GM21786 (cell line): ENCODE measurements around the gene RFNG.

ENCODE experiments used
- ATAC-seq: cut with Tn5 transposase; IDR thresholded peaks from one replicate; pipeline ENCODE4 v1.9.1; 2021; ENCODE audit not compliant: unreplicated experiment

RFNG gene

DNA sequence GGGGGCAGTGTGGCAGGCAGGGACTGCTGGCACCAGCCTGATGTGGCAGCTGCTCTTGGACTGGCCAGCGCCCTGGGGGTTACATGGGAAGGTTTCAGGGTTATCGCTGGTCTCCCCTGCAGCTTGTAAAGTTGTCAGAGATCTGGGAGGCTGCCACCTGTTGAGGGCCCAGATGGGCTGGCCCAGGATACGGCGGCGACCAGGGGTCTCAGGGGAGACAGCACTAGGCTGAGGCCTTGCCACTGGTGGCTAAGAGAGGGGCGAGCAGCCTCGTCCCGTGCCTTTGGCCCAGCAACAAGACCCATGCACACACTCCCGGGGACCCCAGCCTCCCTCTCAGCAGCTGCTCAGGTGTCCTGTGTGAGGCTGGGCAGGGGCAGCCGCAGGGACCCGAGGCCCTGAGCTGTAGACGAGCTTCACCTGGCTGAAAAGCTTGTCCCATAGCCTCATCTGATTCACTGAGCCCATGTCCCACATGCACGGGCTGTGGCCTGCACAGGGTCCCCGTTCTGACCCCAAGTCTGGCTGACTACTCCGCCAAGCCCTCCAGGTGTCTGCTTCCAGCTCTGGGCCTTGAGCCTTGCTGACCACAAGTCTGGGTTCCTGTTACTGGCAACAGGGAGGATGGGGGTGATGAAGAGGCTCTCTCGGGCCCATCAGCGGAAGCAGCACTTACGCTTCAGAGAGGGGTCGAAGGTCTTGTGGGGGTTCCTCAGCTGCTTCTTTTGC is 7.8 kb upstream of the RFNG start:
- no peak for ATAC-seq

DNA sequence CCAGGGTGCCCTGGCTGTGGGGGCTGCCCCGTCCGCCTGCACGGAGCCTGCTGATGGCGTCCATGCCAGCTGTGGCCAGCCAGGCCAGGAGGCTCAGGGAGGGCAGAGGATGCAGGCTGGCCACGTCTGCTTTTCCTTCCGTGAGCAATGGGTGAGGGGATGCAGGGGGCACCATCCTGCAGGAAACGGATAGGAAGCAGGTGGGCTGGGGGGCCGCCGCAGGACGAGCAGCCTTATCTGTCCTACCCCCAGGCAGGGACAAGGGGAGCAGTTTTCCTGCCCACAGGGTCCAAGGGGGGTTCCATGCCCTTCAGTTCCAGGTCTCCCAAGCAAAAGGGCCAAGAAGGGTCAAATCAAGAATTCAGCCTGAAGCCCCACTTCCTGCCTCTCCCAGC is 7.2 kb upstream of the RFNG start:
- no peak for ATAC-seq

DNA sequence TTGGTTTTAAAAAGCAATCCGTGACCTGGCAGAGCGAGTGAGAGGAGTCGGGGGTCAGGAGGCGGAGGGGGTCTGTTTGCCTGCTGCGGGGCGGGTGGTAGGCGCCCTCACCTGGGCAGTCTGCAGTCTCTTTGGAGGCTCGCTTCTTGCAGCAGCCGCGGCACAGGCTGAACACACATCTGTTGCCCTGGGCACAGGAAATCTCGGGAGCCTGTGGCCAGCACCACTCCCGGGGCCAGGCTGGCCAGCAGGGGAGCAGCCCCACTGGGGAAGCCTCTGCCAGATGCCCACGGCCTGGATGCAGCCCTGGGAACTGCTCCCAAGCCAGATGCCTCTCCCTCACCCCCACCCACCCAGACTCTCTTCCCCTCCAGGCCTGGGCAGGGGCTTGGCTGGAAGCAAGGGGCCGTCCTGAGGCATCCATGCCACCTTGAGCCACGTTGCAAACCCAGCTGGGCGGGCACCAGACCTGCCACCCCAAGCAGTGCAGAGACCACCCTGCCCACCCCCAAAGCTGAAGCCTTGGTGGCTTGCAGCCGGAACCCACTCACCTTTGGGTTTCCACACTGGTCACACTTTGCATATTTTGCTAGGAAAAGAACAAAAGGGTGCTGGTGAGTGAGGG is 6.7 kb upstream of the RFNG start:
- ATAC-seq: no peak

DNA sequence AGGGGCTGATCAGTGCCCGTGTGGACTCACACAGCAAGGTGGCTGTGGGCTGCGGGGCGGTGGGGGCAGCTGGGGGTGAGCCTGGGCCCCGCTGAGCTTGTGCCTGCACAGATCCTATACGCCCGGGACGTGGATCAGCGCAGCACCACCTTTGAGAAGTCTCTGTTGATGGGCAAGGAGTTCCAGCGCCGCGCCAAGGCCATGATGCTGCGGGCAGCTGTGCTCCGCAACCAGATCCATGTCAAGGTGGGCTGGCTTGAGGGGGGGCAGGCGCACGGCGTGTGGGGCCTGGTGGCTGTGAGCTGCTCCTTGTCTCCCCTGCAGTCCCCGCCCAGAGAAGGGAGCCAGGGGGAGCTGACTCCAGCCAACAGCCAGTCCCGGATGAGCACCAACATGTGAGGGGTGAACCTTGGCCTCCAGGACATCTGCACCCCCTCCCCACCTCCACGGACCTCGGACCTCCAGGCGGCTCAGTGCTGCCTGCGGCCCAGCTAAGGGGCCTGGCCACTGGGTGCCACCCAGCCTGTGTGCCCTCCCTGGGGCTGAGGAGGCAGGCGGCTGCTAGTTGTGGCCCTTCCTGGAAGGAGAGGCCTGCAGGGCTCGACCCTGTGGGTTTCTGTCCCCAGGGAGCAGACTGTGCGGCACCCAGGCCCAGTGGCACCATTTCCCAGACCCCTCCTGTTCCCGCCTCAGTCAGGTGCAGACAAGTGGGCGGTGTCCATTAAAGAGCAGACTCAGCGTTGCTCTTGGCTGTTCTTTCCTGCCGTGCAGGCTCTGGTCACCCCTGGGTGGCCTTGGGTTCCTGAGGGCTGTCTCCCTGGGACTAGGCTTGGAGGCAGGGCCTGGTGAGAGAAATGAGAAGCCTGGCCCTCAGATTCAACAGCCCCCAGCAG is 5.4 kb upstream of the RFNG start:
- no peak for ATAC-seq

DNA sequence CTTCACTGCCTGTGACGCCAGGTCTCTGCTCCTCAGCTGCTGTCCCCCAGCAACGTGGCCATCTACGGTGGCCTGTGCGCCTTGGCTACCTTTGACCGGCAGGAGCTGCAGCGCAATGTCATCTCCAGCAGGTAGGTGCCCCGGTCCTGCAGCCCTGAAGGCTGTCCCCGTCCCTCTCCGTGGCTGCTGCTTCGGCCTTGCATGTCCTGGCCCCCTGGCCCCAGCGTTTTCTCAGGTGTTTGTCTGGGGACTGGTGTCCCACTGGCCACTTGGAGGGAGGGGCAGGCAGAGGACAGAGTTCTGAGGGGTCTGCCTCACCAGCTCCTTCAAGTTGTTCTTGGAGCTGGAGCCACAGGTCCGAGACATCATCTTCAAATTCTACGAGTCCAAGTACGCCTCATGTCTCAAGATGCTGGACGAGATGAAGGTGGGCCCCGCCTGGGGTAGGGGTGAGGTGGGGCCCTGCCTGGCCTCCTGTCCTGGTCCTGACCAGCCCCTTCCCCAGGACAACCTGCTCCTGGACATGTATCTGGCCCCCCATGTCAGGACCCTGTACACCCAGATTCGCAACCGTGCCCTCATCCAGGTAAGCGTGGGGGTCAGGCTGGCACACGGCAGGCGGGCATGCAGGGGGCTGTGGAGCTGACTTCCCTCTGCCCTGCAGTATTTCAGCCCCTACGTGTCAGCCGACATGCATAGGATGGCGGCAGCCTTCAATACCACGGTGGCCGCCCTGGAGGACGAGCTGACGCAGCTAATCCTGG is 4.5 kb upstream of the RFNG start:
- no peak for ATAC-seq

DNA sequence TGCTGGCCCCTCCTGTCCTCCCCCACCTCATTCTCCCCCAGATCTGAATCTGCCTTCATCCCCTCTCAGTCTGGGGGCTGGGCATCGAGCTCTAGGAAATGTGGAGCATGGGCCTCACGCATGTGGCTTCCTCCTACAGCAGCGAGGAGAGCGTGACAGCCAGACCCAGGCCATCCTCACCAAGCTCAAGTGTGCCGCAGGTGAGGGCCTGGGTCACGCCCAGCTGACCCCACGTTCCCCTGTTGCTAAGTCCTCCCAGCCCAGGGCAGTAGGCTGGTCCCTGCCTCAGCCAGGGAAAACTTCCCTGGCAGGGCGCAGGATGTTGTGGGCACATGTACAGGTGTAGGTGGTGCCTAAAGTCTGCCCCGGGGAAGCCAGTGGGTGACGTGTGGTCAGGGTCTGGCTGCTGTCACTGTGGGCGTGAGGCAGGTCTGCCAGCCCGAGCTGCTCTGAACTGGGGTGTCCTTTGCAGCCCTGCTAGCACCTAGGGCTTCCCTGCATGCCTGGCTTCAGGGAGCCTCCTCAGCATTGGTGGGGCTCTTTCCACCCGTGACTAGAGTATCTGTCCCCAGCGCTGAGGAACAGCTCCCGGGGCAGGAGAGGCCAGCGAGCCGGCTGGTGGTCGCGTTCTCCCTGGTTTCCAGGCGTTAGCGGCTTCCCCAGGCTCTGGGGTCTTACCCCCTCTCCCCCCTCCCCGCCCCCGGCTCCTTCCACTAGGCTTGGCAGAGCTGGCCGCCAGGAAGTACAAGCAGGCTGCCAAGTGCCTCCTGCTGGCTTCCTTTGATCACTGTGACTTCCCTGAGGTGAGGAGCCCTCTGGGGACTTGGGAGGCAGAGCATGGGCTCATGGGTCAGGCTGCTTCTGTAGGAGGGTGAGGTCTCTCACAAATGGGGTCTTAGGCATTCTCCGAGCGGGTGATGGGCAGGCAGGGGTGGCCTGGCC is 3.7 kb upstream of the RFNG start:
- no peak for ATAC-seq

DNA sequence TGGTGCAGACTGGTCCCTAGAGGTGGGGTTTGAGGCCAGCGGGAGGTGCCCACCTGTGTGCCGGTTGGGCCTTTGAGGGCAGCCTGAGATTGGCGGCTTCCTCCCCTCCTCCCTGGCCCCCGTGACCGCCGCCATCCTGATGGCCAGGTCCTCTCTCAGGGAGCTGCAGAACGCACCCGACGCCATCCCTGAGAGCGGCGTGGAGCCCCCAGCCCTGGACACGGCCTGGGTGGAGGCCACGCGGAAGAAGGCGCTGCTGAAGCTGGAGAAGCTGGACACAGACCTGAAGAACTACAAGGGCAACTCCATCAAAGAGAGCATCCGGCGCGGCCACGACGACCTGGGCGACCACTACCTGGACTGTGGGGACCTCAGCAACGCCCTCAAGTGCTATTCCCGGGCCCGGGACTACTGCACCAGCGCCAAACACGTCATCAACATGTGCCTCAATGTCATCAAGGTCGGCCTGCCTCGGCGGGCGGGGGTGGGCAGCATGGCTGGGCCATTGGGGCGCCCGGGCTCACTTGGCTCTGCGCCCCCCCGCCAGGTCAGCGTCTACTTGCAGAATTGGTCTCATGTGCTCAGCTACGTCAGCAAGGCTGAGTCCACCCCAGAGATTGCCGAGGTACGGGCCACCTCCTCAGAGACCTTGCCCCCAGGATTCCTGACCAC is 2.9 kb upstream of the RFNG start:
- ATAC-seq: no peak

DNA sequence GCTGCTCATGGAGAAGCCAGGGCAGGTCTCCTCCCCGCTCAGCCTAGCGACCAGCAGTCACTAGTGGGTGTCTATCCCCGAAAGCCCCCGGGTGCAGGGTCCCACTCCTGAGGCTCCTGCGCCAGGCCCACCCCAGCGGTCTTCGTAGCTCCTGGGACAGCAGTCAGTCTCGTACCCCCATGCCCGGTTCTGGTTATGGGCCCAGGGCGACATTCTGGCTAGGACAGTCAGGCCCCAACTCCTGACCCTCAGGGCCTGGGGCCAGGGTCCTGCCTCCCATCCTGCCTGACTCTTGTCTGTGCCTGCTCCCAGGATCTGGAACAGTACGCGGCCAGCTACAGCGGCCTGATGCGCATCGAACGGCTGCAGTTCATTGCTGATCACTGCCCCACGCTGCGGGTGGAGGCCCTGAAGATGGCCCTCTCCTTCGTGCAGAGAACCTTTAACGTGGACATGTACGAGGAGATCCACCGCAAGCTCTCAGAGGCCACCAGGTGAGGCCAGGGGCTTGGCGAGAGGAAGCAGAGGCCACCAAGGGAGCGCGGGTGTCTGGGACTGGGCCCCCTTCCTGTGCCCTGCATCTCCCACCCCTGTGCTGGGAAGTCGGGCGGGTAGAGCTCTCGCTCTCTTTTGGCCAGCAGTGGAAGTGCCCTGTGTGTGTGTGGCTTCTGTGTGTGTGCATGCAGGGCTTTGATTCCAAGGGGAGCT is 2.1 kb upstream of the RFNG start:
- no peak for ATAC-seq

DNA sequence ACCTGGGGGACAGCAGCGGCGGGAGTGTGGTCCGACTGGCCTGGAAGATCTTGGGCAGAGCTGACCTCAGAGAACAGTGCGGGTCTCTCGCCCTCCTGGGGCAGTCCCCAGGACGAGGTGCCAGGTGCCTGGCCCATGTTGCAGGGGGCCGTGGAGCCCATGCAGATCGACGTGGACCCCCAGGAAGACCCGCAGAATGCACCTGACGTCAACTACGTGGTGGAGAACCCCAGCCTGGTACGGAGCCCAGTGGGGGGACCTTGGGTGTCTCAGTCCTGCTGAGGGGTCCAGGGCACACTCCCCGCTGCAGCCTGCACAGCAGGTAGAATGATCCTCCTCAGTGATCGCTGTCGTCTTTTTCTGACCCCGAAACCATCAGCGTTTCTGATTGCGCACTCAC is 1.5 kb upstream of the RFNG start:
- ATAC-seq: no peak

DNA sequence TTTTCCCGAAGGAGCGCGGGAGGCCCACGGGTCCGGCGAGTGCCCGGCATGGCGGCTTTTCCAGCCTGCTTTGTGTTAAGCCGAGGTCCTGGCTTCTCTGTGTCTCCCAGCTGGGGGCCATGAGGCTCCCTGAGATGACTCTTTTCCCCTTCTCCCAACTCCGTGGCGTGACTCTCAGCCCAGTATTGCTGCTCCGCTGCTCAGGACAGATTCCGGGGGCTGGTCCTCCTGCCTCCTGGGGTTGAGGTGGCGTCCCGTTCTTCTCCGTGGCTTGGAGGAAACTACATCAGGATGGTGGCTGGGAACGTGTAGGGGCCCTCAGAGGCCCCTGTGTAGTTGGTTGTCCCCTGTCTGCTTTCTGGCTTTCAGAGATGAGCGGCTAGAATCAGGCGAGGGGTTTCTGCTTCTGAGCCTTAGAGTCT is 1.0 kb upstream of the RFNG start:
- ATAC-seq: no peak

DNA sequence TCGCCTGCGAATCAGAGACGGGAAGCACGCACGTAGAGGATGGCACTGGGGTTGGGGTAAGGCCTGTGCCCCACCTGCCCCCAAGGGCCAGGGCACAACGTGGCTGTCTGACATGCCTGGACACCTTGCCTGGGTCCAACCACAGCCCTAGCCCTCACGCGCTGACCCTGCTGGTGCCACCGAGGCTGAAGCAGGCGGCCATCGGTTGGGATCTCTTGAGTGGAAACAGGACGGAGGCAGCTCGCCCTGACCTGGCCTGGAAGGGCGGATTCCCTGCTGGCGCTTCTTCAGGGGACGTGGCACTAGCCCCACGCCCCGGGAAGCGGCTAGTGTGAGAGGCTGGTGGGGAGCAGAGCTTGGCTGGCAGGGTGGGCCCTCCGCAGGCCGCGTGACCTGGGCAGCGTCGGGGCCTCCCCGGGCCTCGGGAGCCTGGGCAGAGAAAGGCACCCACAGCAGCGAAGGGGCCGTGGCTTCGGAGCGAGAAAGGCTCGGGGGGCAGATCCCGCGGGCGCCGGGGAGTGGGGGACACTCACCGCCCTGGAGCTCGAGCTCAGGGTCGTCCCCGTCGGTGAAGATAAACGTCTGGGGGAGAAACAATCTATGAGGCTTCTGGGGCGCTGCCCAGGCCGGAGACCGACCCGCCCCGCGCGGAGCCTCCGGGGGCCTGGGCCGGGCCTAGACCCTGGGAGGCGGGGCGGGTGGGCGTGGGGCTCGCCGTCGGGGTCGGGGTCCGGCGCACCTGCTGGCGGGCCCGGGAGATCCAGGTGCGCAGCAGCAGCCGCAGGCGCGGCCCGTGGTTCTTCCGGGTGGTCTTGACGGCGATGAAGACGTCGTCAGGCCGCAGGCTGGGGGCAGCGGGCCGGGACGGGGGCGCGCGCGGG is 610 bp downstream of the RFNG start:
- ATAC-seq: peak; percentile 15

DNA sequence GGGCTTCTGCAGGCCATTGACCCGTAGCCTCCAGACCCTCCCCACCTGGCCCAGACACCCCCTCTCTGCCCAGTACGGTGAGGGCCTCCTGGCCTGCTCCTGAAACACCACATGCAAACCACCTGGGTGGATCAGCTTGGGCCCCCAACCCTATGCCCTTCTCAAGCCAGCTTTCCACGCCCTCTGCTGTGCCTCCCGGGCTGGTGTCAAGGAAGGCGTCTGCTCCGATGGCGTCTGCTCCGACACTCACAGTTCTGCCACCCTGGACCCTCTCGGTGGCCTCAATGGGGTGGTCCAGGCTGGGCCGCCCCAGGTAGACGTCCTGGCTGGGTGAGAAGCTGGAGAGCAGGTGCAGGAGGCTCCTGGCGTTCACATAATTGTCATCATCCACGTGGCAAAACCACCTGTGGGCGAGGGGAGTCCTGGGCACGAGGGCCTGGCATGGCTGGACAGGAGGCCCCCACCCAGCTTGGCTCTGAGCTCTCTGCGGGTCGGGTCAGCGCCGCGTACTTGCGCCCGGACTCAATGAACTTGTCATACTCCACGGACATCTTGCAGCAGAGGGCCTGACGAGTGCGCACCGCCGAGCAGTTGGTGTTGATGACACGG is 1.4 kb downstream of the RFNG start:
- ATAC-seq: no peak

DNA sequence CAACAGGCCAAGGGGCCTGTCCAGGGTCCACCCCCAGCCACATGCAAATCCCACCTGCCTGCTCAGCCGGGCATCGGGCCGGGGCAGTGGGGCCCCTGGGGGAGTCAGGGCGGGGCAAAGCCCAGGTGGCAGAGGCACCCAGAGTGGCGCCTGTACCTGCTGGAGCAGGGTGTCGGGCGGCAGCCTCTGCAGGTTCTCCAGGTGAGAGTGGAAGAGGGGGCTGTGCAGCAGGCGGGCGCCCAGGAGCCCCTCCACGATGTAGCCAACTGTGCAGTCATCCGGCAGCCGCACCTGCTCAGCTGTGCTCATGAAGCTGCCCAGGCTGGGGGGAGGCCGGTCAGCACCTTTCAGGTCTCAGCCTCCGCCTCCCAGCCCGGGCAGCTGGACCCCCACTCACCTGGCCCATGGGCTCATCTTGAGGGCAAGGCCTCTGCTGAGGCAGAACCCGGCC is 2.1 kb downstream of the RFNG start:
- no peak for ATAC-seq

DNA sequence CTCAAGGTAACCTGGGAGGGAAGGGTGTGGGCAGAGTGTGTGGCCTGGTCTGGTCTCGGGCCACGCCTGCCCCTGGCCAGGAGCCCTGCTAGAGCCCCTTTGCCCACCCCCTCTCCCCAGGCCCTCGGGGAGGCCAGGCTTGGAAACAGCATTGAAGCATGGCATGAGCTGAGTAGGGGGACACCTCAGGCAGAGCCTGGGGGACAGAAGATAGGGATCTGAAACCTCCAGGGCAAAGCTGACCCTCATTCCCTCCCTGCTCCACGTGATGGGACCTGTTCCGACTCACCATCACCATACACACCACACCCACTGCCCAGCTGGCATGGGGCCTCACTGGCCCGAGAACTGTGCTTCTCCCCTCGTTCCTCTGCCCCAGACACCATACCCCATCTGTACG is 2.5 kb downstream of the RFNG start:
- ATAC-seq: no peak

DNA sequence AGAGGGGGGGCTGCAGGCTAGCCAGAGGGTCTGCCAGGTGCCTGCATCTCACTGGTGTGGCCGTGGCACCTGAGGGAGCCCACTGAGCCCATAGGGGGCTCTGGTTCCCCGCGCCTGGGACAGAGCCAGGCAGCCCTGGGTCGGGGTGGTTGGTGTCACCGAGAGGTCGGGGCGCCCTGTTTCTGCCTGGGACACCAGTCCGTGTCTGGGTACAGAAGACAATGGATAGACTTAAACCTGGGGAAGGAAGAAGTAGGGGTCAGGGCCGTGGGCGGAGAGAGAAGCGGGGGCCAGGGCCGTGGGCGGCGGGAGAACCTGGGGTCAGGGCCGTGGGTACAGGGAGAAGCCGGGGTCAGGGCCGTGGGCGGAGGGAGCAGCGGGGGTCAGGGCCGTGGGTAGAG is 3.0 kb downstream of the RFNG start:
- ATAC-seq: no peak

DNA sequence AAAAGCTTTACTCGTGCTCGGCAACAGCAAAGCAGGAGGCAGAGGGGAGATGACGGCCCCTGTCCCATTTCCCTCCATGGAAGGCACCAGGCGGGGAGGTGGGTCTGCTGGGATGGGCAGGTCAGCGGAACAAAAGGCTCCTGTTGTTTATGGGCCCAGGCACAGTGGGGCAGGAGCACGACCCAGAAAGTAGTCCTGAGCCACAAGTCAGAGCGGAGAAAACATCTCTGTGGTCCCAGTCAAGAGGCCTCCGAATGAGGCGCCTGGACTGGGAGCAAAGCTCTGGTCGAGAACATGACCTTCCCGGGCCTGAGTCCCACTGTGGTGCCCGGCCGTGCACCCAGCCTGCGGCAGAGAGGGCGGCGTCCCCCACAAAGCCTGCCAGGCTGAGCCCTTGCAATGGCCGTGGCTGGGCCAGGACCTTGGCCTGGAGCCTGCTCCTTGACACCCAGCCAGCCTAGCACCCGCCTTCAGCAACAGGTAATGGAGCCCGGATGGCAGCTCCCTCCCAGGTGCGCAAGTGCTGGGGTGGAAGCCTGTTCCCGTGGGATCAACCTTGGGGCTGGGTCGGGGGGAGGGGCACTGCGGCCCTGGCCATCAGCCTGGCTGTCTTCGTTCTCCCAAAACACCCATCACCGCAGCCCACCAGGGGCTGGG is 3.6 kb downstream of the RFNG start:
- no peak for ATAC-seq

DNA sequence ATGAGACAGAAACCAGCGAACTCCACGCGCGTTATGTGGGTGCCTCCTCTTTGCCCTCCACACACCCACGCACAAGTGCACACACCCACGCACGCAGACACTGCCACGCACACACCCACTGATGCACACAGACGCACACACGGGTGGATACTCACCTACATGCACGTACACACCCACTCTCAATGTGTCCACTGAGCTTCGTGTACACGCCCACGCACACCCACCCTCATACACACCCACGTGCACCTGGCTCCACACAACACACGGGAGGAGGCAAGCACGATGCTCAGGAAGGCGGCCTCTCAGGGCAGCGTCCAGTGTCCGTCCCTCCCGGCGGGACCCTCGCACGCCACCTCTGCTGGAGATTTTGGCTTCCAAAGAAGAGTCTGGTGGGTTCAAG is 4.2 kb downstream of the RFNG start:
- no peak for ATAC-seq
